Stimulated activated CD4-positive, alpha-beta T cell treated with anti-CD3 and anti-CD28 coated beads, Interleukin-12 subunit alpha, Interleukin-12 subunit beta, amount 100 ng/mL, for 48 hours (primary cell): ENCODE measurements around the gene CFAP74.

ENCODE experiments used
- DNase-seq, 3 donors: peaks; one replicate each; pipeline ENCODE4 v3.0.0-alpha.2; 2020; ENCODE audit warnings: low read depth in 2 of 3, low spot score in 1 of 3

The CFAP74 gene

GRCh38 chr1:1969953-1970716 lies 33.5 kb downstream of the CFAP74 start:
- DNase-seq, result no peak

- no peak for DNase-seq
These were observed 34.1 kb downstream of the CFAP74 start for GRCh38 chr1:1969505-1969900.

GRCh38 chr1:1968767-1969504 lies 34.6 kb downstream of the CFAP74 start:
- DNase-seq, result no peak

GRCh38 chr1:1967879-1968278 lies 35.7 kb downstream of the CFAP74 start:
- no peak for DNase-seq

GRCh38 chr1:1967151-1967550 lies 36.4 kb downstream of the CFAP74 start:
- DNase-seq, result no peak

- no peak for DNase-seq
These were observed 37.4 kb downstream of the CFAP74 start for GRCh38 chr1:1966071-1966740.

GRCh38 chr1:1965546-1965945 lies 38.0 kb downstream of the CFAP74 start:
- no peak for DNase-seq

GRCh38 chr1:1964811-1965210 lies 38.8 kb downstream of the CFAP74 start:
- no peak for DNase-seq

GRCh38 chr1:1963570-1963969 lies 40.0 kb downstream of the CFAP74 start:
- no peak for DNase-seq

- no peak for DNase-seq
These were observed 40.8 kb downstream of the CFAP74 start for GRCh38 chr1:1962752-1963151.

- DNase-seq, result no peak
These were observed 42.9 kb downstream of the CFAP74 start for GRCh38 chr1:1960480-1961196.

- peak; percentile 70 to 72 (median 70) for DNase-seq
These were observed 43.6 kb downstream of the CFAP74 start for GRCh38 chr1:1959840-1960479.

- DNase-seq, result no peak
These were observed 44.1 kb downstream of the CFAP74 start for GRCh38 chr1:1959459-1959839.

GRCh38 chr1:1958071-1958541 lies 45.5 kb downstream of the CFAP74 start:
- DNase-seq, result no peak

GRCh38 chr1:1957533-1957961 lies 46.0 kb downstream of the CFAP74 start:
- DNase-seq, result no peak

- DNase-seq, result no peak
These were observed 46.7 kb downstream of the CFAP74 start for GRCh38 chr1:1956586-1957532.

GRCh38 chr1:1956101-1956500 lies 47.5 kb downstream of the CFAP74 start:
- no peak for DNase-seq

GRCh38 chr1:1955621-1956094 lies 47.9 kb downstream of the CFAP74 start:
- no peak for DNase-seq

GRCh38 chr1:1954831-1955441 lies 48.6 kb downstream of the CFAP74 start:
- peak; percentile 16 to 24 (median 20) for DNase-seq
